ENCODE measurements around the gene PCDHGB5. TPM values are rescaled to one million over a fixed set of nuclear protein-coding genes. Genes with fewer than 3 reads are reported as not detected.
"Not testable (repeated sequence)": the region's sequence is repeated elsewhere in the genome, so short reads cannot be mapped to it uniquely, and the experiment has no call there.

PCDHGB5 gene
- total and polyA plus RNA-seq, 4 experiments from 2014 or later = 0.39 to 0.49 (median 0.42) TPM; not detected in 1

GRCh38 chr5:141414548-141415274 lies 17.0 kb downstream of the PCDHGB5 start:
- Mint-ChIP-seq H3K27me3 (peaks cover 36 to 56% of the 10 kb centered on the region in 2 donors), H3K4me3 (peak overlapping the region in 7 of 8 donors; percentile 1 to 50 (median 34)), H3K4me1 (peaks cover 11 to 20% (median 14%) of the 10 kb centered on the region in 4 donors), H3K27ac (peak overlapping the region in 1 of 7 donors; percentile 78), H3K9me3 (peaks cover 2 to 54% (median 45%) of the 10 kb centered on the region in 8 donors), H3K36me3 (peaks cover 19% of the 10 kb centered on the region in 2 donors)
- intact Hi-C loops (cut with micrococcal nuclease) = loop anchor here (10.0 kb wide), 1 partner anchor 90 kb away; the partner anchor contains the start of gene TAF7
- CTCF ChIA-PET (ENCODE audit: partially characterized antibody) = interaction anchor here (2.2 to 4.6 kb wide), 4 partner anchors 16 to 99 kb away, joined by 7 to 37 read pairs (median 15); partner anchors contain the start of genes PCDHGA12 and PCDHGB5
- H3K36me3 ChIP-seq (ENCODE audit: insufficient read depth, low read length); POLR2A ChIA-PET (ENCODE audit: partially characterized antibody); DNase-seq; H3K4me1 ChIP-seq (ENCODE audit: insufficient read depth, low read length); H3K9me3 ChIP-seq (ENCODE audit: control insufficient read depth in 1 of 2, low read length in 2 of 2); H3K27ac ChIP-seq (ENCODE audit: low read depth, low read length); H3K4me3 ChIP-seq (ENCODE audit: low read length in 2 of 2): not testable (repeated sequence)
- peaks cover 28% of the 10 kb centered on the region for H3K27me3 ChIP-seq (ENCODE audit: insufficient read depth, low read length)

- H3K27me3 Mint-ChIP-seq = peaks cover 34 to 56% of the 10 kb centered on the region in 2 donors
- CTCF ChIA-PET (ENCODE audit: partially characterized antibody) = interaction anchor here (3.1 to 4.6 kb wide), 2 partner anchors 15 to 98 kb away, joined by 14 to 37 read pairs; partner anchors contain the start of gene PCDHGA12
- H3K36me3 ChIP-seq (ENCODE audit: insufficient read depth, low read length); DNase-seq; H3K9me3 ChIP-seq (ENCODE audit: control insufficient read depth in 1 of 2, low read length in 2 of 2); H3K27ac ChIP-seq (ENCODE audit: low read depth, low read length); H3K4me1 ChIP-seq (ENCODE audit: insufficient read depth, low read length); H3K4me3 ChIP-seq (ENCODE audit: low read length in 2 of 2); POLR2A ChIA-PET (ENCODE audit: partially characterized antibody): not testable (repeated sequence)
- H3K4me1 Mint-ChIP-seq = peaks cover 11 to 20% (median 13%) of the 10 kb centered on the region in 4 donors
- H3K4me3 Mint-ChIP-seq = peak overlapping the region in 4 of 8 donors; percentile 34 to 71 (median 54)
- peaks cover 17 to 20% of the 10 kb centered on the region in 2 donors for H3K36me3 Mint-ChIP-seq
- peaks cover 32% of the 10 kb centered on the region for H3K27me3 ChIP-seq (ENCODE audit: insufficient read depth, low read length)
- peak overlapping the region in 1 of 7 donors; percentile 46 for H3K27ac Mint-ChIP-seq
- peaks cover 2 to 55% (median 46%) of the 10 kb centered on the region in 8 donors for H3K9me3 Mint-ChIP-seq
- intact Hi-C loops (cut with micrococcal nuclease) = loop anchor here (10.0 kb wide), 1 partner anchor 90 kb away; the partner anchor contains the start of gene TAF7
Observed at GRCh38 chr5:141415275-141415618, 17.5 kb downstream of the PCDHGB5 start.

- H3K4me1 ChIP-seq (ENCODE audit: insufficient read depth, low read length) = peaks cover 16% of the 10 kb centered on the region
- Mint-ChIP-seq H3K4me3 (peak within 1 kb of the TSS; percentile 61 to 79 (median 69)), H3K36me3 (peaks cover 23 to 33% of the 10 kb centered on the region in 2 donors), H3K9me3 (peaks cover 6 to 70% (median 62%) of the 10 kb centered on the region in 8 donors), H3K27ac (peak within 1 kb of the TSS in 3 of 7 donors; percentile 32 to 70 (median 66)), H3K4me1 (peaks cover 12 to 24% (median 16%) of the 10 kb centered on the region in 4 donors), H3K27me3 (peaks cover 43 to 69% of the 10 kb centered on the region in 2 donors)
- intact Hi-C loops (cut with micrococcal nuclease) = loop anchor here (10.0 kb wide), 1 partner anchor 93 kb away; the partner anchor contains the start of gene TAF7
- CTCF ChIA-PET (ENCODE audit: partially characterized antibody) = interaction anchor here (1.0 to 3.1 kb wide), 7 partner anchors 12 to 146 kb away, joined by 3 to 9 read pairs (median 6); partner anchors contain the start of gene PCDHGA12
- H3K27ac ChIP-seq (ENCODE audit: low read depth, low read length); H3K4me3 ChIP-seq (ENCODE audit: low read length in 2 of 2); H3K36me3 ChIP-seq (ENCODE audit: insufficient read depth, low read length); DNase-seq; H3K9me3 ChIP-seq (ENCODE audit: control insufficient read depth in 1 of 2, low read length in 2 of 2): not testable (repeated sequence)
- POLR2A ChIA-PET (ENCODE audit: partially characterized antibody) = interaction anchor here (2.1 kb wide), 1 partner anchor 98 kb away, joined by 4 read pairs; no protein-coding TSS in a partner anchor
- H3K27me3 ChIP-seq (ENCODE audit: insufficient read depth, low read length) = peaks cover 48% of the 10 kb centered on the region
Observed at GRCh38 chr5:141417494-141418172, 19.9 kb downstream of the PCDHGB5 start, which contains the start of gene PCDHGB7. Gene PCDHGB7 (plus strand): TSS chr5:141417677. CDS start chr5:141417860, 183 bp downstream.

GRCh38 chr5:141419074-141419880 lies 21.5 kb downstream of the PCDHGB5 start:
- H3K27me3 Mint-ChIP-seq = peaks cover 44 to 61% of the 10 kb centered on the region in 2 donors
- Histone ChIP-seq H3K4me1 (ENCODE audit: insufficient read depth, low read length) (peaks cover 8% of the 10 kb centered on the region), H3K36me3 (ENCODE audit: insufficient read depth, low read length) (no peaks in the 10 kb centered on the region), H3K27me3 (ENCODE audit: insufficient read depth, low read length) (peaks cover 48% of the 10 kb centered on the region), H3K9me3 (ENCODE audit: control insufficient read depth in 1 of 2, low read length in 2 of 2) (peaks cover 0 to 4% of the 10 kb centered on the region in 2 donors), H3K4me3 (ENCODE audit: low read length in 2 of 2) (no peak overlapping the region), H3K27ac (ENCODE audit: low read depth, low read length) (no peak overlapping the region)
- H3K36me3 Mint-ChIP-seq = peaks cover 22 to 26% of the 10 kb centered on the region in 2 donors
- no peak for DNase-seq
- peak overlapping the region in 7 of 8 donors; percentile 17 to 75 (median 28) for H3K4me3 Mint-ChIP-seq
- ChIA-PET POLR2A (ENCODE audit: partially characterized antibody) (no interaction called here), CTCF (ENCODE audit: partially characterized antibody) (interaction anchor here (0.9 to 3.1 kb wide), 3 partner anchors 93 to 145 kb away, joined by 5 to 9 read pairs (median 6); no protein-coding TSS in a partner anchor)
- H3K4me1 Mint-ChIP-seq = peaks cover 4 to 11% (median 6%) of the 10 kb centered on the region in 4 donors
- peaks cover 4 to 74% (median 63%) of the 10 kb centered on the region in 8 donors for H3K9me3 Mint-ChIP-seq
- peak overlapping the region in 4 of 7 donors; percentile 32 to 91 (median 75) for H3K27ac Mint-ChIP-seq
- intact Hi-C loops (cut with micrococcal nuclease) = loop anchor here (10.0 kb wide), 1 partner anchor 94 kb away; the partner anchor contains the start of gene TAF7

GRCh38 chr5:141420855-141421488 lies 23.2 kb downstream of the PCDHGB5 start, which contains the start of gene PCDHGA11:
Gene PCDHGA11 (plus strand): TSS chr5:141421051. CDS start chr5:141421228, 177 bp downstream.
- Histone ChIP-seq H3K27ac (ENCODE audit: low read depth, low read length) (no peak within 1 kb of the TSS), H3K4me1 (ENCODE audit: insufficient read depth, low read length) (peaks cover 8% of the 10 kb centered on the region), H3K4me3 (ENCODE audit: low read length in 2 of 2) (peak within 1 kb of the TSS; percentile 33 to 42), H3K36me3 (ENCODE audit: insufficient read depth, low read length) (no peaks in the 10 kb centered on the region), H3K9me3 (ENCODE audit: control insufficient read depth in 1 of 2, low read length in 2 of 2) (peaks cover 0 to 4% of the 10 kb centered on the region in 2 donors), H3K27me3 (ENCODE audit: insufficient read depth, low read length) (peaks cover 41% of the 10 kb centered on the region)
- peak in 1 of 5 donors; percentile 31 for DNase-seq
- ChIA-PET POLR2A (ENCODE audit: partially characterized antibody) (interaction anchor here (1.3 kb wide), 1 partner anchor 143 kb away, joined by 4 read pairs; no protein-coding TSS in a partner anchor), CTCF (ENCODE audit: partially characterized antibody) (interaction anchor here (0.7 to 2.3 kb wide), 8 partner anchors 8 to 137 kb away, joined by 3 to 18 read pairs (median 6); partner anchors contain the start of genes PCDHGA10, PCDHGA12 and TAF7)
- peaks cover 0 to 11% (median 3%) of the 10 kb centered on the region in 4 donors for H3K4me1 Mint-ChIP-seq
- peaks cover 52 to 63% of the 10 kb centered on the region in 2 donors for H3K27me3 Mint-ChIP-seq
- intact Hi-C loops (cut with micrococcal nuclease) = no loop called here
- peaks cover 4 to 70% (median 56%) of the 10 kb centered on the region in 8 donors for H3K9me3 Mint-ChIP-seq
- peaks cover 19 to 25% of the 10 kb centered on the region in 2 donors for H3K36me3 Mint-ChIP-seq
- peak within 1 kb of the TSS in 5 of 7 donors; percentile 10 to 93 (median 84) for H3K27ac Mint-ChIP-seq
- H3K4me3 Mint-ChIP-seq = peak within 1 kb of the TSS; percentile 77 to 83 (median 80)

Measured in CD4-positive, alpha-beta memory T cell (primary cell).